Measurements from ENCODE around the gene TRO.

The TRO gene, protein sequence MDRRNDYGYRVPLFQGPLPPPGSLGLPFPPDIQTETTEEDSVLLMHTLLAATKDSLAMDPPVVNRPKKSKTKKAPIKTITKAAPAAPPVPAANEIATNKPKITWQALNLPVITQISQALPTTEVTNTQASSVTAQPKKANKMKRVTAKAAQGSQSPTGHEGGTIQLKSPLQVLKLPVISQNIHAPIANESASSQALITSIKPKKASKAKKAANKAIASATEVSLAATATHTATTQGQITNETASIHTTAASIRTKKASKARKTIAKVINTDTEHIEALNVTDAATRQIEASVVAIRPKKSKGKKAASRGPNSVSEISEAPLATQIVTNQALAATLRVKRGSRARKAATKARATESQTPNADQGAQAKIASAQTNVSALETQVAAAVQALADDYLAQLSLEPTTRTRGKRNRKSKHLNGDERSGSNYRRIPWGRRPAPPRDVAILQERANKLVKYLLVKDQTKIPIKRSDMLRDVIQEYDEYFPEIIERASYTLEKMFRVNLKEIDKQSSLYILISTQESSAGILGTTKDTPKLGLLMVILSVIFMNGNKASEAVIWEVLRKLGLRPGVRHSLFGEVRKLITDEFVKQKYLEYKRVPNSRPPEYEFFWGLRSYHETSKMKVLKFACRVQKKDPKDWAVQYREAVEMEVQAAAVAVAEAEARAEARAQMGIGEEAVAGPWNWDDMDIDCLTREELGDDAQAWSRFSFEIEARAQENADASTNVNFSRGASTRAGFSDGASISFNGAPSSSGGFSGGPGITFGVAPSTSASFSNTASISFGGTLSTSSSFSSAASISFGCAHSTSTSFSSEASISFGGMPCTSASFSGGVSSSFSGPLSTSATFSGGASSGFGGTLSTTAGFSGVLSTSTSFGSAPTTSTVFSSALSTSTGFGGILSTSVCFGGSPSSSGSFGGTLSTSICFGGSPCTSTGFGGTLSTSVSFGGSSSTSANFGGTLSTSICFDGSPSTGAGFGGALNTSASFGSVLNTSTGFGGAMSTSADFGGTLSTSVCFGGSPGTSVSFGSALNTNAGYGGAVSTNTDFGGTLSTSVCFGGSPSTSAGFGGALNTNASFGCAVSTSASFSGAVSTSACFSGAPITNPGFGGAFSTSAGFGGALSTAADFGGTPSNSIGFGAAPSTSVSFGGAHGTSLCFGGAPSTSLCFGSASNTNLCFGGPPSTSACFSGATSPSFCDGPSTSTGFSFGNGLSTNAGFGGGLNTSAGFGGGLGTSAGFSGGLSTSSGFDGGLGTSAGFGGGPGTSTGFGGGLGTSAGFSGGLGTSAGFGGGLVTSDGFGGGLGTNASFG (N-terminal part only)

GRCh38 chrX:54920610-54921426 lies at the start of gene TRO:
TRO (plus strand) TSS chrX:54920824; CDS start chrX:54922247, 1,423 bp downstream.
- H3K27ac ChIP-seq: no peak within 1 kb of the TSS
- TF ChIP-seq CTCF (conservative IDR thresholded peaks at IDR 0.05; ENCODE audit: low read depth): no peak
- POLR2A ChIA-PET (ENCODE audit: low non-redundant PET): no interaction called here
- no peak for DNase-seq (ENCODE audit: low spot score)
- CTCF ChIA-PET: no interaction called here

DNA sequence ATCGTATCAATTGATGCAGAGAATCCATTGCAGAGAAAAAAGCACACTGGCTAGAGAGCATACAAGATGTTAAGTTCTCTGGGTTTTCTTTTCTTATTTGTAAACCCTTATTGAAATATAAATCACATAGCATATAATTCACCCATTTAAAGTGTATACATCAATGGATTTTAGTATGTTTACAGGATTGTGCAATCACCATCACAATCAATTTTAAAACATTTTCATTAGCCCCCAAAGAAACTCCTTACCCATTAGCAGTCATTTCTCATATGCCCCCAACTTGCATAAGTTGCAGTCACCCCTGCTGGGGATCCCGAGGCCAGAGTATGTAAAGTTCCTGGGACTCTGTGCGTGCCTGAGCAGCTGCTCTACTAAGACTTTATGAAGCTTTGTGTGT lies 34.9 kb upstream of the TRO start:
- POLR2A ChIA-PET (ENCODE audit: low non-redundant PET): no interaction called here
- TF ChIP-seq CTCF (conservative IDR thresholded peaks at IDR 0.05; ENCODE audit: low read depth): no peak
- DNase-seq (ENCODE audit: low spot score): no peak
- H3K27ac ChIP-seq: no peak overlapping the region
- CTCF ChIA-PET: no interaction called here

GRCh38 chrX:54891573-54891972 lies 29.1 kb upstream of the TRO start:
- H3K27ac ChIP-seq: no peak overlapping the region
- POLR2A ChIA-PET (ENCODE audit: low non-redundant PET): no interaction called here
- peak; percentile 0 for DNase-seq (ENCODE audit: low spot score)
- TF ChIP-seq CTCF (conservative IDR thresholded peaks at IDR 0.05; ENCODE audit: low read depth): 0 out of 2 replicates have a peak, but pooled peaks have one; percentile 9
- CTCF ChIA-PET: interaction anchor here (0.6 to 0.7 kb wide), 2 partner anchors 94 to 250 kb away, joined by 3 to 4 read pairs; no protein-coding TSS in a partner anchor

DNA sequence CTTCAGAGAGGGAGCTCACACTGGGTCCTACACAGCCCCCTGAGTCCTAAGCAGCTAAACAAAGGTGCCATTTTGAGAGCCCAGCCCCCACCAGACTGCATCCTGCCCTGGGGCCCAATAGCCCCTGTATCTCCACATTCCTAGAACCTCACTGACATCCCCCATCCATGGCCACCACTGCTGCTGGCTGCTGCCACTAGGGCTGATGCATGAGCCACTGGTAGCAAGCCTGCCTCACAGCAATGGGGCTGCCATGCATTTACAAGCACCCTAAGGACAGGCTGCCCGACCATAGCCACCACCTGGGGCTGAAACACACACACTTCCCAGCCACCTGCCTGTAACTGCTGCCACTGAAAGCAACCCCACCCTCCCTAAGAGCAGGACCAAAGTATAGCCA lies 26.5 kb upstream of the TRO start:
- no peak overlapping the region for H3K27ac ChIP-seq
- no peak for TF ChIP-seq CTCF (conservative IDR thresholded peaks at IDR 0.05; ENCODE audit: low read depth)
- POLR2A ChIA-PET (ENCODE audit: low non-redundant PET): no interaction called here
- DNase-seq (ENCODE audit: low spot score): no peak
- CTCF ChIA-PET: no interaction called here

- TF ChIP-seq CTCF (conservative IDR thresholded peaks at IDR 0.05; ENCODE audit: low read depth): no peak
- ChIA-PET POLR2A (ENCODE audit: low non-redundant PET) (no interaction called here), CTCF (no interaction called here)
- H3K27ac ChIP-seq: no peak overlapping the region
- DNase-seq (ENCODE audit: low spot score): no peak
Observed at GRCh38 chrX:54909941-54910340, 10.7 kb upstream of the TRO start.

Measured in RWPE1 (cell line).